ENCODE measurements around the gene WFS1. TPM values are rescaled to one million over a fixed set of nuclear protein-coding genes. Genes with fewer than 3 reads are reported as not detected.

The WFS1 gene
- total and polyA plus RNA-seq, 9 of the 15 experiments (the other 6 are each of a cell fraction or from before 2014, with no cell fraction given) = 0.01 to 0.29 (median 0.03) TPM; not detected in 5

DNA sequence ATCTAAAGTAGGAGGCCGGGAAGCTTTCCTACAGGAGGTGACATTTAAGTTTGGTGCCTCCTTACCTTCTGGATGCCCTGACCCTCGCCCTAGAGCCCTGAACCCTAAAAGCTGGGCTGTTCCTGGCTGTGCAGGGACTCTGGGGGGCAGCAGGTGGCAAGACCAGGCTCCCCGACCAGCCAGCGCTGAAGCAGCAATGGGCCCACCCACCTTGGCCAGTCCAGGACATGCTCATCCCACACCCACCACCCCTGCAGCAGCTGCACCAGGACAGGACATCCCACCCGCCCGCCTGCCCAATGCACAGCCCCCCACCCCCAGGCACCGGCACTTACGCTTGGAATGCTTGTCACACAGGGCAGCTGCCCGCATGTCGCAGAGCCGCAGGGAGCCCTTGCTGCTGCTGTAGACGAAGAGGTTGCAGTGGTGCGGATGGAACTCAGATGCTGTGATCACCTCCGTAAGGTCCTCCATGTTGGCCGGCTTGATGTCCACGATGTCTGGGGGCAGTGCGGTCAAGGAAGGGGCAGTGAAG lies 77.9 kb downstream of the WFS1 start:
- FAIRE-seq (no peak), ATAC-seq (no peak), DNase-seq (ENCODE audit: extremely low read depth in 1 of 4, low spot score in 3 of 4) (no peak)
- WGBS (ENCODE audit: insufficient coverage, low coverage, missing lambda C conversion rate) = 2% methylated on average over 14 of the region's 17 CpGs
- Histone ChIP-seq H3K36me3 (ENCODE audit: control insufficient read depth, insufficient read depth, low read length) (no peaks in the 10 kb centered on the region), H4K20me1 (replicated peaks; ENCODE audit: control insufficient read depth, insufficient read depth, low read length) (peaks cover 7% of the 10 kb centered on the region), H3K4me3 (no peak overlapping the region), H3K4me1 (replicated peaks in 1 of 2; ENCODE audit: control insufficient read depth in 2 of 2, insufficient read depth in 2 of 2, low read length in 2 of 2) (no peaks in the 10 kb centered on the region), H3K27ac (ENCODE audit: extremely low read depth, low read depth, low read length) (no peak overlapping the region), H3K27me3 (ENCODE audit: control insufficient read depth in 2 of 2, insufficient read depth in 2 of 2, low read length in 2 of 2) (peaks cover 2 to 63% of the 10 kb centered on the region in 2 experiments; a peak in 3 of 5 replicates), H3K9me3 (replicated peaks; ENCODE audit: control insufficient read depth, insufficient read depth, low read depth, low read length) (no peaks in the 10 kb centered on the region), H3K9me1 (ENCODE audit: control insufficient read depth, insufficient read depth, low read length) (no peaks in the 10 kb centered on the region), H3K79me2 (ENCODE audit: control insufficient read depth, insufficient read depth, low read length) (no peaks in the 10 kb centered on the region), H3K4me2 (ENCODE audit: insufficient read depth, low read length) (no peak overlapping the region), H3K9ac (ENCODE audit: insufficient read depth in 1 of 2, low read depth in 2 of 2, low read length in 2 of 2) (no peak overlapping the region), H2AFZ (ENCODE audit: low read depth, low read length) (no peak overlapping the region)
- TF ChIP-seq PRMT5 (CRISPR knock-in tag; IDR thresholded peaks at IDR 0.05) (no peak), MCM2 (IDR thresholded peaks at IDR 0.05; ENCODE audit: low read depth) (no peak), NFE2L1 (tag; IDR thresholded peaks at IDR 0.05; ENCODE audit: borderline replicate concordance, low read depth) (no peak), ZSCAN29 (IDR thresholded peaks at IDR 0.05) (no peak), SIX5 (IDR thresholded peaks at IDR 0.05; ENCODE audit: borderline replicate concordance in 1 of 2, insufficient read depth in 1 of 2, low read depth in 1 of 2, low read length in 2 of 2) (no peak), NFE2 (IDR thresholded peaks at IDR 0.05; ENCODE audit: low read depth) (no peak), RBFOX2 (IDR thresholded peaks at IDR 0.05; ENCODE audit: low read depth, low read length) (no peak), CREB1 (IDR thresholded peaks at IDR 0.05) (no peak), CREB1 (CRISPR knock-in tag; IDR thresholded peaks at IDR 0.05) (no peak), MYC (IDR thresholded peaks at IDR 0.05; ENCODE audit: low read depth, low read length) (no peak), MYC (CRISPR knock-in tag; IDR thresholded peaks at IDR 0.05; ENCODE audit: borderline replicate concordance, low read depth) (no peak), LEF1 (IDR thresholded peaks at IDR 0.05) (no peak), CCAR2 (IDR thresholded peaks at IDR 0.05; ENCODE audit: low read depth, low read length) (no peak)
- TF ChIP-seq, protein P1, sequence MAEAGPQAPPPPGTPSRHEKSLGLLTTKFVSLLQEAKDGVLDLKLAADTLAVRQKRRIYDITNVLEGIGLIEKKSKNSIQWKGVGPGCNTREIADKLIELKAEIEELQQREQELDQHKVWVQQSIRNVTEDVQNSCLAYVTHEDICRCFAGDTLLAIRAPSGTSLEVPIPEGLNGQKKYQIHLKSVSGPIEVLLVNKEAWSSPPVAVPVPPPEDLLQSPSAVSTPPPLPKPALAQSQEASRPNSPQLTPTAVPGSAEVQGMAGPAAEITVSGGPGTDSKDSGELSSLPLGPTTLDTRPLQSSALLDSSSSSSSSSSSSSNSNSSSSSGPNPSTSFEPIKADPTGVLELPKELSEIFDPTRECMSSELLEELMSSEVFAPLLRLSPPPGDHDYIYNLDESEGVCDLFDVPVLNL (CRISPR knock-in tag; IDR thresholded peaks at IDR 0.05; ENCODE audit: low read depth) = no peak
- TF ChIP-seq, protein P2, sequence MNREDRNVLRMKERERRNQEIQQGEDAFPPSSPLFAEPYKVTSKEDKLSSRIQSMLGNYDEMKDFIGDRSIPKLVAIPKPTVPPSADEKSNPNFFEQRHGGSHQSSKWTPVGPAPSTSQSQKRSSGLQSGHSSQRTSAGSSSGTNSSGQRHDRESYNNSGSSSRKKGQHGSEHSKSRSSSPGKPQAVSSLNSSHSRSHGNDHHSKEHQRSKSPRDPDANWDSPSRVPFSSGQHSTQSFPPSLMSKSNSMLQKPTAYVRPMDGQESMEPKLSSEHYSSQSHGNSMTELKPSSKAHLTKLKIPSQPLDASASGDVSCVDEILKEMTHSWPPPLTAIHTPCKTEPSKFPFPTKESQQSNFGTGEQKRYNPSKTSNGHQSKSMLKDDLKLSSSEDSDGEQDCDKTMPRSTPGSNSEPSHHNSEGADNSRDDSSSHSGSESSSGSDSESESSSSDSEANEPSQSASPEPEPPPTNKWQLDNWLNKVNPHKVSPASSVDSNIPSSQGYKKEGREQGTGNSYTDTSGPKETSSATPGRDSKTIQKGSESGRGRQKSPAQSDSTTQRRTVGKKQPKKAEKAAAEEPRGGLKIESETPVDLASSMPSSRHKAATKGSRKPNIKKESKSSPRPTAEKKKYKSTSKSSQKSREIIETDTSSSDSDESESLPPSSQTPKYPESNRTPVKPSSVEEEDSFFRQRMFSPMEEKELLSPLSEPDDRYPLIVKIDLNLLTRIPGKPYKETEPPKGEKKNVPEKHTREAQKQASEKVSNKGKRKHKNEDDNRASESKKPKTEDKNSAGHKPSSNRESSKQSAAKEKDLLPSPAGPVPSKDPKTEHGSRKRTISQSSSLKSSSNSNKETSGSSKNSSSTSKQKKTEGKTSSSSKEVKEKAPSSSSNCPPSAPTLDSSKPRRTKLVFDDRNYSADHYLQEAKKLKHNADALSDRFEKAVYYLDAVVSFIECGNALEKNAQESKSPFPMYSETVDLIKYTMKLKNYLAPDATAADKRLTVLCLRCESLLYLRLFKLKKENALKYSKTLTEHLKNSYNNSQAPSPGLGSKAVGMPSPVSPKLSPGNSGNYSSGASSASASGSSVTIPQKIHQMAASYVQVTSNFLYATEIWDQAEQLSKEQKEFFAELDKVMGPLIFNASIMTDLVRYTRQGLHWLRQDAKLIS (CRISPR knock-in tag; IDR thresholded peaks at IDR 0.05) = no peak
- TF ChIP-seq, protein P3, sequence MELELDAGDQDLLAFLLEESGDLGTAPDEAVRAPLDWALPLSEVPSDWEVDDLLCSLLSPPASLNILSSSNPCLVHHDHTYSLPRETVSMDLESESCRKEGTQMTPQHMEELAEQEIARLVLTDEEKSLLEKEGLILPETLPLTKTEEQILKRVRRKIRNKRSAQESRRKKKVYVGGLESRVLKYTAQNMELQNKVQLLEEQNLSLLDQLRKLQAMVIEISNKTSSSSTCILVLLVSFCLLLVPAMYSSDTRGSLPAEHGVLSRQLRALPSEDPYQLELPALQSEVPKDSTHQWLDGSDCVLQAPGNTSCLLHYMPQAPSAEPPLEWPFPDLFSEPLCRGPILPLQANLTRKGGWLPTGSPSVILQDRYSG (tag; conservative IDR thresholded peaks at IDR 0.05; ENCODE audit: low read depth) = no peak
- no TSS peak for BruUV-seq (replicated peaks)
- in situ Hi-C loops (cut with MboI) (no loop called here), intact Hi-C loops (cut with micrococcal nuclease) (no loop called here)
- ChIA-PET CTCF (ENCODE audit: low intra/inter-chr PET ratio) (no interaction called here), POLR2A (no interaction called here)

Measured in K562 (cell line).